Small intestine (tissue), 7 donors: ENCODE measurements around the gene DNPH1. TPM values are rescaled to one million over a fixed set of nuclear protein-coding genes. Genes with fewer than 3 reads are reported as not detected.

ENCODE experiments used
- DNase-seq, 2 donors: peaks; one replicate each; pipeline versions ENCODE4 v3.0.0 to v3.0.0-alpha.2; 2013
- FAIRE-seq: peaks from 2 replicates; lab custom pipeline; 2012; peaks lifted over from hg19 to GRCh38; lab: Jason Lieb, UNC
- H3K27ac ChIP-seq, 3 donors: one replicate each; pipeline ENCODE4 v1.5.1; 2013; ENCODE audit warnings: low read length in 2 of 3, mild to moderate bottlenecking in 2 of 3, control low read depth in 1 of 3, inconsistent platforms in 1 of 3, low read depth in 1 of 3, moderate library complexity in 1 of 3
- H3K27me3 ChIP-seq, 3 donors: one replicate each; pipeline ENCODE4 v1.6.1; 2013; ENCODE audit warnings: low read length in 3 of 3, inconsistent platforms in 1 of 3; ENCODE audit not compliant: control insufficient read depth in 3 of 3, insufficient read depth in 3 of 3
- H3K36me3 ChIP-seq, 3 donors: one replicate each; pipeline ENCODE4 v1.6.1; 2013; ENCODE audit warnings: low read length in 3 of 3, inconsistent platforms in 1 of 3, low read depth in 1 of 3, mild to moderate bottlenecking in 1 of 3, moderate library complexity in 1 of 3; ENCODE audit not compliant: control insufficient read depth in 3 of 3, insufficient read depth in 2 of 3
- H3K4me1 ChIP-seq, 3 donors: one replicate each; pipeline ENCODE4 v1.6.1; 2013; ENCODE audit warnings: low read length in 2 of 3, inconsistent platforms in 1 of 3, low read depth in 1 of 3, mild to moderate bottlenecking in 1 of 3, moderate library complexity in 1 of 3; ENCODE audit not compliant: control insufficient read depth in 3 of 3, insufficient read depth in 2 of 3
- H3K4me3 ChIP-seq, 3 donors: one replicate each; pipeline ENCODE4 v1.5.1; 2013; ENCODE audit warnings: low read length in 3 of 3, control low read depth in 1 of 3, inconsistent platforms in 1 of 3, low read depth in 1 of 3, mild to moderate bottlenecking in 1 of 3, moderate library complexity in 1 of 3
- H3K9me3 ChIP-seq, 2 donors: one replicate each; pipeline ENCODE4 v1.6.1; 2013; ENCODE audit warnings: low read depth in 1 of 2, low read length in 1 of 2; ENCODE audit not compliant: control insufficient read depth in 2 of 2, insufficient read depth in 1 of 2
- WGBS, 3 donors: extraction: QIAGEN DNeasy Blood & Tissue Kit; methylation state at CpG; one replicate each; pipeline ENCODE4 v1.1.7; 2013; 5-methylcytosine and 5-hydroxymethylcytosine counted together
- polyA plus RNA-seq, 4 donors: library from polyadenylated mRNA; stranded (reverse) in 3 of 4; unstranded in 1 of 4; fragments of 200-250 nt in 3 of 4; fragments of 120-200 nt in 1 of 4; gene quantifications; one replicate each; pipeline versions ENCODE4 v1.2.1 to v1.2.3, GENCODE V29; 2013
- donor health status: healthy with polysubstance abuse.
- donor health status: control.
- donor health status: control.
- donor health status: Bipolar disorder and iron deficiency.
- donor health status: healthy.

The DNPH1 gene
- polyA plus RNA-seq, 4 donors, result 192 to 370 (median 327) TPM

DNA sequence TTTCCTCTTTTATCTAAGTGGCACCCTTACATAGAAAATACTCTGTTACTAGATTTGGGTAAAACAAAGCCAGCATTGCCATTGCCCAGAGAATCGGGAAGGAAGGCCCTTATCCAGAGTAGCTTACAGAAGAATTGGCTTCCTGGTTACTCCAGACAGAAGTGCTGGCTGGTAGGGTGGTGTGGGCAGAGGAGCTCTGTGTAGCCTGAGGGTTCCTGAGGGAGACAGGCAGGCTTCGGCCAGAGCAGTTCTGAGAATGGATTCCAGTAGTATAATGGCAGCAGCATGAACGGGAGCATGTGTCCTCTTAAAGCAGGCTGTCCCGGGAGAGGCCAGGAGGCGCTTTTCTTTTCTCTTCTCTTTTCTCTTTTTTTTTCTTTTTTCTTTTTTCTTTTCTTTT is 35.4 kb downstream of the DNPH1 start:
- no peak for DNase-seq
- Histone ChIP-seq H3K9me3 (no peaks in the 10 kb centered on the region), H3K4me3 (no peak overlapping the region), H3K4me1 (peaks cover 0 to 6% (median 0%) of the 10 kb centered on the region in 3 donors), H3K27ac (no peak overlapping the region), H3K27me3 (no peaks in the 10 kb centered on the region), H3K36me3 (peaks cover 2 to 63% (median 7%) of the 10 kb centered on the region in 3 donors)
- FAIRE-seq, result no peak
- WGBS, 3 donors, result 94 to 96% (median 95%) methylated on average over 5 of the region's 5 CpGs

DNA sequence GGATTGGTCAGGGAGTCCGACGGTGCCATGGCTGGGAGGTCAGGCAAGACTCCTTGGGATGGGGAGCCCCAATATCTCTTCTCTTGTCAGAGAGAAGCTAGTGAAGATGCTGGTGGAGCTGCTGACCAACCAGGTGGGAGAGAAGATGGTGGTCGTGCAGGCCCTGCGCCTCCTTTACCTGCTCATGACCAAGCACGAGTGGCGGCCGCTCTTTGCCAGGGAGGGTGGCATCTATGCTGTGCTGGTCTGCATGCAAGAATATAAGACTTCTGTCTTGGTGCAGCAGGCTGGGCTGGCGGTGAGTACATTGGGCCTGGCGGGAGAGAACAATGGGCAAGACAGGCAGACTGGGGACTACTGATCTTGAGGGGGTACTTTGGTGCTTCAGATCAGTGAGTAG is 36.4 kb downstream of the DNPH1 start:
- WGBS, 3 donors, result 97 to 98% (median 97%) methylated on average over 9 of the region's 9 CpGs
- FAIRE-seq, result no peak
- DNase-seq, result no peak

DNA sequence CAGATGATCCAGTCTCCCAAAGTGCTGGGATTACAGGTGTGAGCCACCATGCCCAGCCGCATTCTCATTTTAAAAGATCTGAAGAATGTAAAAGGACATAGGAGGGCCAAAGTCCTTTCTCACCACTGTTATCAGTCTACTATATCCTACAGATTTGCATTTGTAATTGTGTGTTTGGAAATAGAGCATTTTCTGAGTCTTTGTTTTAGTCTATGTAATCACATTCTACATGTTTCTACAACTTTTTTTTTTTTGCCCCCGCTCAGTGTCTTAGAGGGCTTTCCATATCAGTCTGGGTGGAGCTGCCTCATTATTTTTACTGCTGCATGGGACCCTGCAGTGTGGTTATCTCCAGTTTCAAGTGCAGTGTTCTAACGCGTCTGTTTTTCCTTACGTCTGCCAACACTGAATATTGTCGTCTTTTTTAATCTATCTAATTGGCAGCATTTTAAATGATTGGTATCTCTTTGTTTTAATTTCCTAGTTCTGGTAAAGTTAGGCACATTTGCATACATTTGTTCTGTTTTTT is 39.4 kb downstream of the DNPH1 start:
- H3K36me3 ChIP-seq, result peaks cover 8 to 61% (median 14%) of the 10 kb centered on the region in 3 donors

More for the DNA sequence above, 36.4 kb downstream of the DNPH1 start:
- no peak overlapping the region for H3K4me3 ChIP-seq
- H3K27ac ChIP-seq, result no peak overlapping the region
- peaks cover 0 to 6% (median 0%) of the 10 kb centered on the region in 3 donors for H3K4me1 ChIP-seq
- H3K27me3 ChIP-seq, result no peaks in the 10 kb centered on the region
- H3K9me3 ChIP-seq, result no peaks in the 10 kb centered on the region
- H3K36me3 ChIP-seq, result peaks cover 4 to 64% (median 7%) of the 10 kb centered on the region in 3 donors

DNA sequence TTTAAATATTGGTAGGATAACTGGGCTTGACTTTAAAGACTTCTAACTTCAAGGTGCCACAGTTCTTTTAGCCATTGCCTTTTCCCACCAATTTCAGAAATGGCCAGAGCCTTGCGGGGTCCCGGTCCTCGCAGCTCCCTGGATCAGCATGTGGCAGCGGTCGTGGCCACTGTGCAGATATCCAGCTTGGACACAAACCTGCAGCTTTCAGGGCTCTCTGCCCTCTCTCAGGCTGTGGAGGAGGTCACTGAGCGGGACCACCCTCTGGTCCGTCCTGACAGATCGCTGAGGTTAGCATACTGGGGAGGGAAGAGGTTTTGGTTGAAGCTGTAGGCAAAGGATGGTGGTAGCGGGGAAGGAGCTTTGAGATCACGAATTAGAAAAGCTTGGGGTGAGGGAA is 40.9 kb downstream of the DNPH1 start:
- peaks cover 8 to 58% (median 14%) of the 10 kb centered on the region in 3 donors for H3K36me3 ChIP-seq
- DNase-seq (no peak), FAIRE-seq (no peak)
- H3K4me1 ChIP-seq, result peaks cover 0 to 6% (median 0%) of the 10 kb centered on the region in 3 donors
- H3K4me3 ChIP-seq, result no peak overlapping the region
- 94 to 96% (median 96%) methylated on average over 10 of the region's 10 CpGs for WGBS, 3 donors
- H3K27ac ChIP-seq, result no peak overlapping the region
- H3K9me3 ChIP-seq, result no peaks in the 10 kb centered on the region
- H3K27me3 ChIP-seq, result no peaks in the 10 kb centered on the region

More for the DNA sequence above, 39.4 kb downstream of the DNPH1 start:
- FAIRE-seq (no peak), DNase-seq (peak; percentile 17 to 65)
- peaks cover 0 to 6% (median 0%) of the 10 kb centered on the region in 3 donors for H3K4me1 ChIP-seq
- no peaks in the 10 kb centered on the region for H3K27me3 ChIP-seq
- H3K27ac ChIP-seq, result peak overlapping the region in 1 of 3 donors; percentile 51
- no peak overlapping the region for H3K4me3 ChIP-seq
- WGBS, 3 donors, result 68 to 74% (median 72%) methylated on average over 6 of the region's 6 CpGs
- H3K9me3 ChIP-seq, result no peaks in the 10 kb centered on the region

DNA sequence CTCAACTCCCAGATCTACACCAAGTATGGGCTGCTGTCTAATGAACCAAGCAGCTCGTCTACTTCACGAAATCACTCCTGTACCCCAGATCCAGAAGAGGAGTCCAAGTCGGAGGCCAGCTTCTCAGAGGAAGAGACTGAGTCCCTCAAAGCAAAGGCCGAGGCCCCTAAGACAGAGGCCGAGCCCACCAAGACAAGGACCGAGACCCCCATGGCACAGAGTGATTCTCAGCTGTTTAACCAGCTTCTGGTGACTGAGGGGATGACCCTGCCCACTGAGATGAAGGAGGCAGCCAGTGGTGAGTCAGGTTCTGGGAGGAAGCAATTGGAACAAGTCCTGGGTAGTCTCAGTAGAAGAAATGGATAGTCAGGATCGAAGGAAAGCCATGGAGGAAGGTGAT is 41.5 kb downstream of the DNPH1 start:
- H3K27ac ChIP-seq, result no peak overlapping the region
- H3K36me3 ChIP-seq, result peaks cover 6 to 52% (median 14%) of the 10 kb centered on the region in 3 donors
- H3K4me1 ChIP-seq, result peaks cover 0 to 11% (median 2%) of the 10 kb centered on the region in 3 donors
- 94 to 98% (median 96%) methylated on average over 7 of the region's 7 CpGs for WGBS, 3 donors
- FAIRE-seq, result no peak
- no peaks in the 10 kb centered on the region for H3K9me3 ChIP-seq
- no peak overlapping the region for H3K4me3 ChIP-seq
- no peak for DNase-seq
- no peaks in the 10 kb centered on the region for H3K27me3 ChIP-seq

DNA sequence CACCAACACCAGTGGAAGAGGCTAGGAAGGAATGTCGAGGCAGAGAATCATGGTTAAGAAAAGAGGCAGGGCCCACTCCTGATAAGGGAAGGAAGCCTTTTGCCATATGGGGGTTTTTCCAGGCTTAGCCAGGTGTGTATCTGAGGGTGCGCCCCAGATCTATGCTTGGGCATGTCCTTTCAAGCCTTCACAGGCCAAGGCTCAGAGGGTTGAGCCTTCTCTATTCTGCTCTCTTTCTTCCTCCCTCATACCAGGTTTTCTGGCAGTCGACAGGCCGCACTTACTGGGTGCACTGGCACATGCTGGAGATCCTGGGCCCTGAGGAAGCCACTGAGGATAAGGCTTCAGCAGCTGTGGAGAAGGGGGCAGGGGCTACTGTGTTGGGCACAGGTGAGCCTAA is 42.6 kb downstream of the DNPH1 start:
- Histone ChIP-seq H3K36me3 (peaks cover 6 to 42% (median 14%) of the 10 kb centered on the region in 3 donors), H3K4me3 (no peak overlapping the region), H3K27ac (no peak overlapping the region), H3K27me3 (no peaks in the 10 kb centered on the region), H3K9me3 (no peaks in the 10 kb centered on the region), H3K4me1 (peaks cover 0 to 11% (median 2%) of the 10 kb centered on the region in 3 donors)
- WGBS, 3 donors, result 90 to 96% (median 96%) methylated on average over 4 of the region's 4 CpGs
- DNase-seq (no peak), FAIRE-seq (no peak)

DNA sequence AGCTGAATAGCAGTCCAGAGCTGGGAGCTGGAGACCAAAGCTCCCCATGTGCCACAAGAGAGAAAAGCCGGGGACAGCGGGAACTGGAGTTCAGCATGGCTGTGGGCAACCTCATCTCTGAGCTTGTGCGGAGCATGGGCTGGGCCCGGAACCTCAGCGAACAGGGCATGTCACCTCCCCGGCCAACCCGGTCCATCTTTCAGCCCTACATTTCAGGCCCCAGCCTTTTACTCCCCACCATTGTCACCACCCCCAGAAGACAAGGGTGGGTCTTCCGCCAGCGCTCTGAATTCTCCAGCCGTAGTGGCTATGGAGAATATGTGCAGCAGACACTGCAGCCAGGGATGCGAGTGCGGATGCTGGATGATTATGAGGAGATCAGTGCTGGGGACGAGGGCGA is 43.3 kb downstream of the DNPH1 start:
- H3K4me1 ChIP-seq, result peaks cover 0 to 11% (median 2%) of the 10 kb centered on the region in 3 donors
- H3K36me3 ChIP-seq, result peaks cover 6 to 44% (median 14%) of the 10 kb centered on the region in 3 donors
- no peaks in the 10 kb centered on the region for H3K27me3 ChIP-seq
- DNase-seq, result no peak
- FAIRE-seq, result no peak
- 98% methylated on average over 14 of the region's 14 CpGs for WGBS, 3 donors
- no peak overlapping the region for H3K27ac ChIP-seq
- no peak overlapping the region for H3K4me3 ChIP-seq
- H3K9me3 ChIP-seq, result no peaks in the 10 kb centered on the region

DNA sequence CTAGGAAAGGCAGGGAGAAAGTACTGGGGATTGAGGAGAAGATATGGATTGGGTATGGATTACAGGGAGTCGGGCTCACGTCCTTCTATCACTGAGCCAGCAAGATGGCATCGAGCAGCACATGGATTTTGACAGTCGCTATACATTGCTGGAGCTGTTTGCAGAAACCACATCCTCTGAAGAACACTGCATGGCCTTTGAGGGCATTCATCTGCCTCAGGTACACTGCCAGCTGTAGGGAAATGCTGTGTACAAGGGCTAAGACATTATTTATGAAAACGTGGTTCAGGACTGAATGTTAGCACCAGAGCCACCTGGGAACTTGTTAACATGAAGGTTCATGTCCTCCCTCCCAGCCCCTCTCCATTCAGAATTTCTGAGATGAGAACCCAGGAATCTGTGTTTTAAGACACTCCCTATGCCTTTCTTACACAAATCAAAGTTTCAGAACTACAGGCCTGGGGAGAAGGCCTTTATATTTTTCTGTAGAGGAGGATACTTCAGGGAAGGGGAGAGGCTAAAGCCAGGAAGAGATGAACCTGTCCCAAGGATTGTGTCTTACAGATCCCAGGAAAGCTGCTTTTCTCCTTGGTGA is 43.8 kb downstream of the DNPH1 start:
- no peak for FAIRE-seq
- H3K4me1 ChIP-seq, result peaks cover 0 to 11% (median 2%) of the 10 kb centered on the region in 3 donors
- no peaks in the 10 kb centered on the region for H3K9me3 ChIP-seq
- no peak for DNase-seq
- 68 to 76% (median 69%) methylated on average over 5 of the region's 5 CpGs for WGBS, 3 donors
- no peak overlapping the region for H3K4me3 ChIP-seq
- H3K36me3 ChIP-seq, result peaks cover 6 to 47% (median 14%) of the 10 kb centered on the region in 3 donors
- H3K27me3 ChIP-seq, result no peaks in the 10 kb centered on the region
- no peak overlapping the region for H3K27ac ChIP-seq
